ENCODE measurements around the gene ZSCAN12.

GRCh38 chr6:28443112-28443773, 43.7 kb upstream of the ZSCAN12 start, which contains the start of gene ZSCAN23:
- TF ChIP-seq, protein P1, sequence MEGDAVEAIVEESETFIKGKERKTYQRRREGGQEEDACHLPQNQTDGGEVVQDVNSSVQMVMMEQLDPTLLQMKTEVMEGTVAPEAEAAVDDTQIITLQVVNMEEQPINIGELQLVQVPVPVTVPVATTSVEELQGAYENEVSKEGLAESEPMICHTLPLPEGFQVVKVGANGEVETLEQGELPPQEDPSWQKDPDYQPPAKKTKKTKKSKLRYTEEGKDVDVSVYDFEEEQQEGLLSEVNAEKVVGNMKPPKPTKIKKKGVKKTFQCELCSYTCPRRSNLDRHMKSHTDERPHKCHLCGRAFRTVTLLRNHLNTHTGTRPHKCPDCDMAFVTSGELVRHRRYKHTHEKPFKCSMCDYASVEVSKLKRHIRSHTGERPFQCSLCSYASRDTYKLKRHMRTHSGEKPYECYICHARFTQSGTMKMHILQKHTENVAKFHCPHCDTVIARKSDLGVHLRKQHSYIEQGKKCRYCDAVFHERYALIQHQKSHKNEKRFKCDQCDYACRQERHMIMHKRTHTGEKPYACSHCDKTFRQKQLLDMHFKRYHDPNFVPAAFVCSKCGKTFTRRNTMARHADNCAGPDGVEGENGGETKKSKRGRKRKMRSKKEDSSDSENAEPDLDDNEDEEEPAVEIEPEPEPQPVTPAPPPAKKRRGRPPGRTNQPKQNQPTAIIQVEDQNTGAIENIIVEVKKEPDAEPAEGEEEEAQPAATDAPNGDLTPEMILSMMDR (conservative IDR thresholded peaks at IDR 0.05 in 1 of 2, IDR thresholded peaks at IDR 0.05 in 1 of 2; ENCODE audit: extremely low read depth in 1 of 2, insufficient read depth in 1 of 2, low read depth in 1 of 2, low read length in 2 of 2), result peak in 1 of 2 donors; percentile 6
- no peak for TF ChIP-seq EZH2 (IDR thresholded peaks at IDR 0.05; ENCODE audit: borderline replicate concordance, low read length)
